ENCODE measurements around the gene HAUS6. TPM values are rescaled to one million over a fixed set of nuclear protein-coding genes. Genes with fewer than 3 reads are reported as not detected.

Gene HAUS6
- total RNA-seq, 4 donors from 2014 or later = 1.4 to 8.9 (median 6.3) TPM

DNA sequence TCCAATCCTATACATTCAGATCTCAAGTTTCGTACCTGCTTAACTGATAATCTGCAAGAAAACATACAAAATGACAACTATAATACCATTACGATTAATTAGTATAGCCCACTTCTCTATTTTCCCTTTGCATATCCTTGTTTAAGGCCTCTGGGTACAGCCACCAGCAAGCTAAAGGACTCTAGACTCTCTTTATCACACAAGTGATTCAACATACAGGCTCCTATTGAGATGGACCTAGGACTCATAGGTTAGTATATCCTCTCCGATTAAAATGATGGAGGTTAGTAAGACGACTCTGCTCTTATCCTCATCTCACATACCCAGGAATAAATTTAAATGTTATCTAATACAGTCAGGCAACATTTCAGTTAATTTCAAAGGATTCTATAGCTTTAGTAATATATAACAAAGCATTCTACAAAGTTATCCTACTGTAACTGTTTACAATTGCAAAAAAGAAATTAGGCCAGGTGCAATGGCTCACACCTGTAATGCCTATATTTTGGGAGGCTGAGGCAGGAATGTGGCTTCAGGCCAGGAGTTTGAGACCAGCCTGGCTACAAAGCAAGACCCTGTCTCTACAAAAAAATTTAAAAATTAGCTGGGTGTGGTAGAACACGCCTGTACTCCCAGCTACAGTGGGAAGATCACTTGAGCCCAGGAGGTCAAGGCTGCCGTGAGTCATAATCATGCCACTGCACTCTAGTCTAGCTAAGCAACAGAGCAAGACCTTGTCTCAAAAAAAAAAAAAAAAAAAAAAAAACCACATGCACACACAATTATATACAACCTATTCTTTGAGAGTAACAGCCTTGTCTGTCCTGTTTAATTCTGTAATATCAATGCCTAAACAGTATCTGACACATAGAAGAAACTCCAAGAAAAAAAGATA is 15.4 kb downstream of the HAUS6 start:
- H3K27ac ChIP-seq = no peak overlapping the region
- H3K9me3 ChIP-seq = no peaks in the 10 kb centered on the region
- intact Hi-C loops (cut with DNase I; ENCODE audit: low total_unique reads) = no loop called here
- peaks cover 0 to 53% (median 13%) of the 10 kb centered on the region in 4 donors for H3K36me3 ChIP-seq
- H3K4me3 ChIP-seq = no peak overlapping the region
- H3K4me1 ChIP-seq = no peaks in the 10 kb centered on the region
- H3K27me3 ChIP-seq = no peaks in the 10 kb centered on the region
- WGBS, 2 donors (ENCODE audit: low coverage in 1 of 2) = 92 to 95% methylated on average over 4 to 6 of the region's 6 CpGs
- in situ Hi-C loops (cut with MboI; ENCODE audit: low pct_ligation_motif_present in 1 of 4, low pct_unique_long_range_greater_than_20kb in 1 of 4, low sequenced_read_pairs in 3 of 4) = loop anchor here in 1 of 4 donors (25.0 kb wide), 2 partner anchors 100 to 375 kb away; no protein-coding TSS in a partner anchor
- TF ChIP-seq EP300 (IDR thresholded peaks at IDR 0.05; ENCODE audit: low read depth) (no peak), POLR2AphosphoS5 (IDR thresholded peaks at IDR 0.05) (no peak)
- TF ChIP-seq, protein P1, sequence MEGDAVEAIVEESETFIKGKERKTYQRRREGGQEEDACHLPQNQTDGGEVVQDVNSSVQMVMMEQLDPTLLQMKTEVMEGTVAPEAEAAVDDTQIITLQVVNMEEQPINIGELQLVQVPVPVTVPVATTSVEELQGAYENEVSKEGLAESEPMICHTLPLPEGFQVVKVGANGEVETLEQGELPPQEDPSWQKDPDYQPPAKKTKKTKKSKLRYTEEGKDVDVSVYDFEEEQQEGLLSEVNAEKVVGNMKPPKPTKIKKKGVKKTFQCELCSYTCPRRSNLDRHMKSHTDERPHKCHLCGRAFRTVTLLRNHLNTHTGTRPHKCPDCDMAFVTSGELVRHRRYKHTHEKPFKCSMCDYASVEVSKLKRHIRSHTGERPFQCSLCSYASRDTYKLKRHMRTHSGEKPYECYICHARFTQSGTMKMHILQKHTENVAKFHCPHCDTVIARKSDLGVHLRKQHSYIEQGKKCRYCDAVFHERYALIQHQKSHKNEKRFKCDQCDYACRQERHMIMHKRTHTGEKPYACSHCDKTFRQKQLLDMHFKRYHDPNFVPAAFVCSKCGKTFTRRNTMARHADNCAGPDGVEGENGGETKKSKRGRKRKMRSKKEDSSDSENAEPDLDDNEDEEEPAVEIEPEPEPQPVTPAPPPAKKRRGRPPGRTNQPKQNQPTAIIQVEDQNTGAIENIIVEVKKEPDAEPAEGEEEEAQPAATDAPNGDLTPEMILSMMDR (IDR thresholded peaks at IDR 0.05) = no peak
- no peak for DNase-seq

DNA sequence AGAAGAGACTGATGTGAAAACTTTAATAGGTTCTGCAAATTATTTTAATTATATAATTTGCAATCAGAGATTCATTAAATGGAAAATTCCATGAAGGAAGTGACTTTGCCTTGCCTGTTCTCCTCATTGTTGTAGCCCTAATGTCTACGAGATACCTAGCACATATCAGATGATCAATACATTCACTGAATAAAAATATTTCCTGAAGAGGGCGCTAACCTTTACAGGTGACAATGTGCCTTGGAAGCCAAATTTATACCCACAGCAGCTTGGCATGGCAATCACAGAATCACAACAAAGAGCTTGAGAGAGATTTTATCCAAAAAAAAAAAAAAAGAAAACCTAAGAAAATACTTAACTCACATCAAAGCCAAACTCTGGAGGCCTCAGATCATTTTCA is 17.4 kb downstream of the HAUS6 start:
- no peaks in the 10 kb centered on the region for H3K4me1 ChIP-seq
- H3K36me3 ChIP-seq = peaks cover 0 to 40% (median 16%) of the 10 kb centered on the region in 4 donors
- TF ChIP-seq EP300 (IDR thresholded peaks at IDR 0.05; ENCODE audit: low read depth) (no peak), POLR2A (IDR thresholded peaks at IDR 0.05) (no peak), POLR2AphosphoS5 (IDR thresholded peaks at IDR 0.05) (no peak)
- TF ChIP-seq, protein P1 (IDR thresholded peaks at IDR 0.05) = peak; percentile 18 to 48 (median 39)
- H3K27me3 ChIP-seq = no peaks in the 10 kb centered on the region
- DNase-seq = no peak
- no peak overlapping the region for H3K4me3 ChIP-seq
- 32 to 48% methylated on average over 2 of the region's 2 CpGs for WGBS, 2 donors (ENCODE audit: low coverage in 1 of 2)
- in situ Hi-C loops (cut with MboI; ENCODE audit: low pct_ligation_motif_present in 1 of 4, low pct_unique_long_range_greater_than_20kb in 1 of 4, low sequenced_read_pairs in 3 of 4) = loop anchor here in 1 of 4 donors (25.0 kb wide), 2 partner anchors 102 to 377 kb away; no protein-coding TSS in a partner anchor
- no peak overlapping the region for H3K27ac ChIP-seq
- H3K9me3 ChIP-seq = no peaks in the 10 kb centered on the region
- intact Hi-C loops (cut with DNase I; ENCODE audit: low total_unique reads) = no loop called here

DNA sequence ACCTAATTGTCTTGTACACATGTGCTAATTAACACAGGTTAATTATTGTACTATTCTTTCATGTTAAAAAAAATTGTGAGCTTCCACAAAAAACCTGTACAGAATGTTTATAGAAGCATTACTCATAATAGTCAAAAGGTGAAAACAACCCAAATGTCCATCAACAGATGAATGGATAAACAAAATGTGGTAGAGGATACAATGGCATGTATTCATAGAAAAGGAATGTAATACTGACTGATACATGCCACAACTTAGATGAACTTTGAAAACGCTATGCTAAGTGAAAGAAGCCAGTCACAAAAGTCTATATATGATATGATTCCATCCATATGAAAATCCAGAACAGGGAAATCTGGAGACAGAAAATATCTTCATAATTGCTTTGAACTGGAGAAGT is 27.9 kb downstream of the HAUS6 start:
- Histone ChIP-seq H3K27ac (no peak overlapping the region), H3K27me3 (no peaks in the 10 kb centered on the region), H3K36me3 (peaks cover 0 to 38% (median 11%) of the 10 kb centered on the region in 4 donors), H3K9me3 (no peaks in the 10 kb centered on the region), H3K4me1 (no peaks in the 10 kb centered on the region), H3K4me3 (no peak overlapping the region)
- TF ChIP-seq POLR2A (IDR thresholded peaks at IDR 0.05) (no peak), POLR2AphosphoS5 (IDR thresholded peaks at IDR 0.05) (no peak), EP300 (IDR thresholded peaks at IDR 0.05; ENCODE audit: low read depth) (no peak)
- TF ChIP-seq, protein P1 (IDR thresholded peaks at IDR 0.05) = no peak
- in situ Hi-C loops (cut with MboI; ENCODE audit: low pct_ligation_motif_present in 1 of 4, low pct_unique_long_range_greater_than_20kb in 1 of 4, low sequenced_read_pairs in 3 of 4) = loop anchor here in 1 of 4 donors (25.0 kb wide), 2 partner anchors 112 to 387 kb away; no protein-coding TSS in a partner anchor
- 60 to 80% methylated on average over 1 of the region's 1 CpG for WGBS, 2 donors (ENCODE audit: low coverage in 1 of 2)
- intact Hi-C loops (cut with DNase I; ENCODE audit: low total_unique reads) = no loop called here
- no peak for DNase-seq

DNA sequence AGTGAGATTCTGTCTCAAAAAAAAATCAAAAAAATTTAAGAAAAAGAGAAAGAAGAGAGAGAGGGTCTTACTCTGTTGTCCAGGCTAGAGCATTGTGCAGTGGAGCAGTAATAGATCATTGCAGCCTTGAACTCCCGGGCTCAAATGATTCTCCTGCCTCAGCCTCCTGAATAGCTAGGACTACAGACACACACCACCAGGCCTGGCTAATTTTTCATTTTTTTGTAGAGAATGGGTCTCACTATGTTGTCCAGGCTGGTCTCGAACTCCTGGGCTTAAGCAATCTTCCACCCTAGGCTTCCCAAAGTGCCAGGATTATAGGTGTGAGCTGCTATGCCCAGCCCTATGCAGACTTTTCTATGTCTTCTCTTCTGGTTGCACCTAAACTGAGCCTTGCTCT is 28.5 kb downstream of the HAUS6 start:
- peaks cover 0 to 38% (median 13%) of the 10 kb centered on the region in 4 donors for H3K36me3 ChIP-seq
- no peaks in the 10 kb centered on the region for H3K4me1 ChIP-seq
- TF ChIP-seq POLR2AphosphoS5 (IDR thresholded peaks at IDR 0.05) (no peak), EP300 (IDR thresholded peaks at IDR 0.05; ENCODE audit: low read depth) (no peak), POLR2A (IDR thresholded peaks at IDR 0.05) (no peak)
- TF ChIP-seq, protein P1 (IDR thresholded peaks at IDR 0.05) = no peak
- H3K4me3 ChIP-seq = no peak overlapping the region
- no peaks in the 10 kb centered on the region for H3K9me3 ChIP-seq
- no peak for DNase-seq
- intact Hi-C loops (cut with DNase I; ENCODE audit: low total_unique reads) (no loop called here), in situ Hi-C loops (cut with MboI; ENCODE audit: low pct_ligation_motif_present in 1 of 4, low pct_unique_long_range_greater_than_20kb in 1 of 4, low sequenced_read_pairs in 3 of 4) (no loop called here)
- no peak overlapping the region for H3K27ac ChIP-seq
- no peaks in the 10 kb centered on the region for H3K27me3 ChIP-seq
- 98 to 100% methylated on average over 1 to 2 of the region's 2 CpGs for WGBS, 2 donors (ENCODE audit: low coverage in 1 of 2)

Measured in transverse colon (tissue), 4 donors.